SK-N-SH treated with all-trans-retinoic acid at 6 μM for 48 hours (cell line): ENCODE data around the gene BACH2.

Source experiments
- ARNTL ChIP-seq: fragments of 450-650 bp; formaldehyde crosslinking; IDR thresholded peaks from 2 replicates; pipeline ENCODE4 v1.5.0; 2020; ENCODE audit warnings: low read depth, mild to moderate bottlenecking, moderate library complexity, borderline replicate concordance
- BACH2 ChIP-seq: fragments of 250-450 bp; sonication (Bioruptor Pico); IDR thresholded peaks from 2 replicates; pipeline ENCODE4 v1.9.0; 2021; ENCODE audit warnings: mild to moderate bottlenecking, borderline replicate concordance
- CSRNP3 ChIP-seq: fragments of 250-450 bp; sonication (Bioruptor Pico); IDR thresholded peaks from 2 replicates; pipeline ENCODE4 v1.5.1; 2021; ENCODE audit warnings: mild to moderate bottlenecking, moderate library complexity
- ISL1 ChIP-seq: fragments of 250-450 bp; sonication (Bioruptor Pico); IDR thresholded peaks from 2 replicates; pipeline ENCODE4 v2.1.2; 2022; ENCODE audit warnings: mild to moderate bottlenecking, moderate library complexity
- PPARA ChIP-seq: fragments of 250-450 bp; sonication (Bioruptor Pico); IDR thresholded peaks from 2 replicates; pipeline ENCODE4 v1.5.0; 2020; ENCODE audit warnings: mild to moderate bottlenecking, borderline replicate concordance
- SNAI2 ChIP-seq: fragments of 250-450 bp; sonication (Bioruptor Pico); IDR thresholded peaks from 2 replicates; pipeline ENCODE4 v1.5.0; 2020; ENCODE audit warnings: mild to moderate bottlenecking, moderate library complexity
- ZFP30 ChIP-seq: fragments of 450-650 bp; formaldehyde crosslinking; IDR thresholded peaks from 2 replicates; pipeline ENCODE4 v1.5.0; 2022; ENCODE audit warnings: mild to moderate bottlenecking, moderate library complexity
- ZNF565 ChIP-seq: fragments of 450-650 bp; formaldehyde crosslinking; conservative IDR thresholded peaks from 2 replicates; pipeline ENCODE4 v1.5.0; 2020; ENCODE audit warnings: low read depth, mild to moderate bottlenecking, moderate library complexity
- TF ChIP-seq, protein P1 (sequence below): fragments of 250-450 bp; sonication (Bioruptor Pico); IDR thresholded peaks from 2 replicates; pipeline ENCODE4 v1.8.0; 2020; ENCODE audit warnings: mild to moderate bottlenecking, moderate library complexity, borderline replicate concordance
- TF ChIP-seq, protein P2 (sequence below): fragments of 250-450 bp; sonication (Bioruptor Pico); IDR thresholded peaks from 2 replicates; pipeline ENCODE4 v1.5.0; 2020; ENCODE audit warnings: mild to moderate bottlenecking, moderate library complexity

DNA sequence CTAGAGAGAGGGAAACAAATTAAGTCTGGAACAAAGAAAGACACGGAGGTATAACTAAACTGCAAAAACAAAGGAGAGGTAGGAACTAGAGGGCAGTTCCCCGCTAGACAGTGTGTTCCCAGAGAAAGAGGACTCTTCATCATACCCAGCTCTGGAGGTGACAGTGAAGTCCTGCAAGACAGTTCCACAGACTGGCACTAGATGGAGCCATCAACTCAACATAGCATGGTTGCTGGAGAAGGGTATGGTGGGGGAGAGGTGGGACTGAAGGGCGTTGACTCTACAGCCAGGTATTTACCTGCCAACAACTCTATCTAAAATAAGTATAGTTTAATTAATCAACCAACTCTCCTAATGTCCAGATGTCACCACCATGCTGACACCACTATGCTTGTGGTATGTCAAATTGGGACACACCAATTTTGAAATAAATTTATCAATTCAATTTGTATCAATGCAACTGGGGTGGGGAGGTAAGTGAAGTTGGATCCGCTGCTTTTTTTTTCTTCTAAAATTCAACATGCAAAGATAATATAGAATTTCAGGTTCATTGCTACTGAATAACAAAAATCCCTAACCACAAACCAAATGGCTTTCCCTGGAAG lies 9.7 kb downstream of the BACH2 start:
- TF ChIP-seq ISL1 (CRISPR knock-in tag) (no peak), ARNTL (CRISPR knock-in tag) (no peak), ZNF565 (CRISPR knock-in tag) (no peak), ZFP30 (CRISPR knock-in tag) (no peak), BACH2 (no peak), PPARA (no peak), CSRNP3 (no peak), SNAI2 (CRISPR knock-in tag) (no peak)
- TF ChIP-seq, protein P1, sequence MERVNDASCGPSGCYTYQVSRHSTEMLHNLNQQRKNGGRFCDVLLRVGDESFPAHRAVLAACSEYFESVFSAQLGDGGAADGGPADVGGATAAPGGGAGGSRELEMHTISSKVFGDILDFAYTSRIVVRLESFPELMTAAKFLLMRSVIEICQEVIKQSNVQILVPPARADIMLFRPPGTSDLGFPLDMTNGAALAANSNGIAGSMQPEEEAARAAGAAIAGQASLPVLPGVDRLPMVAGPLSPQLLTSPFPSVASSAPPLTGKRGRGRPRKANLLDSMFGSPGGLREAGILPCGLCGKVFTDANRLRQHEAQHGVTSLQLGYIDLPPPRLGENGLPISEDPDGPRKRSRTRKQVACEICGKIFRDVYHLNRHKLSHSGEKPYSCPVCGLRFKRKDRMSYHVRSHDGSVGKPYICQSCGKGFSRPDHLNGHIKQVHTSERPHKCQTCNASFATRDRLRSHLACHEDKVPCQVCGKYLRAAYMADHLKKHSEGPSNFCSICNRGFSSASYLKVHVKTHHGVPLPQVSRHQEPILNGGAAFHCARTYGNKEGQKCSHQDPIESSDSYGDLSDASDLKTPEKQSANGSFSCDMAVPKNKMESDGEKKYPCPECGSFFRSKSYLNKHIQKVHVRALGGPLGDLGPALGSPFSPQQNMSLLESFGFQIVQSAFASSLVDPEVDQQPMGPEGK, result no peak
- TF ChIP-seq, protein P2, sequence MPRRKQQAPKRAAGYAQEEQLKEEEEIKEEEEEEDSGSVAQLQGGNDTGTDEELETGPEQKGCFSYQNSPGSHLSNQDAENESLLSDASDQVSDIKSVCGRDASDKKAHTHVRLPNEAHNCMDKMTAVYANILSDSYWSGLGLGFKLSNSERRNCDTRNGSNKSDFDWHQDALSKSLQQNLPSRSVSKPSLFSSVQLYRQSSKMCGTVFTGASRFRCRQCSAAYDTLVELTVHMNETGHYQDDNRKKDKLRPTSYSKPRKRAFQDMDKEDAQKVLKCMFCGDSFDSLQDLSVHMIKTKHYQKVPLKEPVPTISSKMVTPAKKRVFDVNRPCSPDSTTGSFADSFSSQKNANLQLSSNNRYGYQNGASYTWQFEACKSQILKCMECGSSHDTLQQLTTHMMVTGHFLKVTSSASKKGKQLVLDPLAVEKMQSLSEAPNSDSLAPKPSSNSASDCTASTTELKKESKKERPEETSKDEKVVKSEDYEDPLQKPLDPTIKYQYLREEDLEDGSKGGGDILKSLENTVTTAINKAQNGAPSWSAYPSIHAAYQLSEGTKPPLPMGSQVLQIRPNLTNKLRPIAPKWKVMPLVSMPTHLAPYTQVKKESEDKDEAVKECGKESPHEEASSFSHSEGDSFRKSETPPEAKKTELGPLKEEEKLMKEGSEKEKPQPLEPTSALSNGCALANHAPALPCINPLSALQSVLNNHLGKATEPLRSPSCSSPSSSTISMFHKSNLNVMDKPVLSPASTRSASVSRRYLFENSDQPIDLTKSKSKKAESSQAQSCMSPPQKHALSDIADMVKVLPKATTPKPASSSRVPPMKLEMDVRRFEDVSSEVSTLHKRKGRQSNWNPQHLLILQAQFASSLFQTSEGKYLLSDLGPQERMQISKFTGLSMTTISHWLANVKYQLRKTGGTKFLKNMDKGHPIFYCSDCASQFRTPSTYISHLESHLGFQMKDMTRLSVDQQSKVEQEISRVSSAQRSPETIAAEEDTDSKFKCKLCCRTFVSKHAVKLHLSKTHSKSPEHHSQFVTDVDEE (CRISPR knock-in tag), result no peak
